Hematopoietic multipotent progenitor cell (in vitro differentiated cells): ENCODE measurements around the gene LYPD4. TPM values are rescaled to one million over a fixed set of nuclear protein-coding genes. Genes with fewer than 3 reads are reported as not detected.

Experiments
- DNase-seq, 3 donors: peaks; one replicate each; pipeline ENCODE4 v3.0.0-alpha.2; 2011 to 2015; ENCODE audit warnings: low read depth in 2 of 3, low spot score in 2 of 3
- total RNA-seq: library from RNA; depleted of rRNA; stranded (reverse); fragments of >200 nt; gene quantifications from one replicate; pipeline ENCODE4 v1.2.3, GENCODE V29; 2012

LYPD4 gene
- total RNA-seq, 1 donor, result not detected

DNA sequence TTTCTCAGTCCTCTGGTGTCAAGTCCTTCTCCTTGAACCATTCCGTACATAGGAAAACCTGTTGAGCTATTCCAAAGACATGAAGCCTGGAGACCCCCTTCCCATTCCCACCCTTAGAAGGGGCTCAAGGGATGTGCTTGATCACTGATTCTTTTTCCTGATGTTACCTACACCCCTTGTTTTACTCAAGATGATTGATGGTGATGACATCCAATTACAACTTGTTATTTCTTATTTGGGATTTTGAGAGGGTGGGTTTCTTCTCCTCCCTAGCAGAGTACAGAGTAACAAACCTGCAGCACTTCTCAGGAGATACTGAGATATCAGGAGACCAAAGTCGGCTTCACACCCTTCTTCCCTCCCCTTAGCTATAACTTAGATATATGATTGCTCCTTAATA, 8.9 kb upstream of the LYPD4 start:
- no peak for DNase-seq

DNA sequence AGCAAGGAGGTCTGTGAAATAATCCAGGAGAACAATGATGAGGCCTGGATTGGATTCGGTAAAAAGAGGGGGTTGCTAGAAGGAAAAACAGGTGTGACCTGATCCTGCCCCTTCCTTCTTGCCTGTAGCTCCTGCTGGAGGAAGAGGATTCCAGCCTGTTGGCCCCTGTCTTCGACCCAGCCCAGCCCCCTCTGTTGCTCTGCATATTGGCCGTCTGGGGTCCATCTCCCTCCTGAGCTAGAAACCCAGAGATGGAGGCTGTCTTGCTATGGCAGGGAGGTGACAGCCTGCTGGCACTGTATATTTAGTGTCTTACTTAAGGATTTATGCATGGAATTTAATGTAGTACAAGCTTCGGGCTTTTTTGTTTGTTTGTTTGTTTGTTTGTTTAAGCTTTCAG, 7.0 kb upstream of the LYPD4 start:
- DNase-seq, result no peak

DNA sequence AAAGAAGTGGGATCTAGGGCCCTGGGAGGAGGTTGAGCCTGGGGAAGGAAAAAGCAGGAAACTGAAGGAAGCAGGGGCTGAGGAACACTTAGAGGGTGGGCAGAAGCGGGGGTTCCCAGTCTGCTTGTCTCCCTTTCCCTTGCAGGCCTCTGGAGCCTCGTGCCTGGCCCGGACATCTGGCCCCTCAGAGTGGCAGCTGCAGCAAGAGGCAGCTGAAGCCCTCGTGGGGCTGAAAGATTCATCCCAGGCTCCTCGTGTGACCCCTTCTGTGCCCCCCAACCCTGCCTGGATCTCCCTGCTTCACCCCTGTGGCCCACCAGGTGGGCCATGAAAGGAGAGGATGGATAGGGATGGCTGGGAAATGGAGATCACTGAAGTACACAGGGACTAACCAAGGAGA, 5.9 kb upstream of the LYPD4 start:
- DNase-seq, result no peak

DNA sequence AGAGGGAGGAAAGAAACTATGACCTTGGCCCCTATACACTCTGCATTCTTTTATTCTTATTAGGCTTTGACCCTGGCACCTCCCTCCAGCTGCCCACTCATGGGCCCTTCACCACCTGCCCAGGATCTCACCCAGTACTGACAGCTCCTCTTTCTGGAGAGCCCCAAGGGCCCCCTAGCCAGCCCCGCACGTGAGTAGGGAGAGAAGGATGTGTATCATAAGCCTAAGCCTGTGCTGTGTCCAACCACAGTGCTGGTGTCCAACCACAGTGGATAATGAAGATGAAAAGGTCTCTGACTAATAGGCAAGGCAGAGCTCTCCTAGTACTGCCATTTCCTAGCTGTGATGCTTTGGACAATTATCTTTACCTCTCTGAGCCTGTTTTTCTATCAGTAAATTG, 4.6 kb upstream of the LYPD4 start:
- no peak for DNase-seq

DNA sequence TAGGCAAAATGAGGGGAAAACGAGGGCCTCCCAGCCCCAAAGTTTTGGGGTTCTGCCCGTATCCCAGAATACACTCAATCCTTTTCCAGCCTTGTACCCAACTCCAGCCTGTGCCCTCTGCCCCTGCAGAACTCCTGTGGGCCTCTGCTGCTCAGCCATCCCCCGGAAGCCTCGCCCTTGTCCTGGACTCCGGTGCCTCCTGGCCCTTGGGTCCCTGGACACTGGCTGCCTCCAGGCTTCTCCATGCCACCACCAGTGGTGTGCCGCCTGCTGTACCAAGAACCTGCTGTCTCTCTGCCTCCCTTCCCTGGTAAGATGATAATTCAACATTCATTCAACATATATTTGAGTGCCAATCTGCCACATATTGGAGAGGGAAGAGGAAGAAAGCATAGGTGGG, 4.2 kb upstream of the LYPD4 start:
- DNase-seq, result no peak

DNA sequence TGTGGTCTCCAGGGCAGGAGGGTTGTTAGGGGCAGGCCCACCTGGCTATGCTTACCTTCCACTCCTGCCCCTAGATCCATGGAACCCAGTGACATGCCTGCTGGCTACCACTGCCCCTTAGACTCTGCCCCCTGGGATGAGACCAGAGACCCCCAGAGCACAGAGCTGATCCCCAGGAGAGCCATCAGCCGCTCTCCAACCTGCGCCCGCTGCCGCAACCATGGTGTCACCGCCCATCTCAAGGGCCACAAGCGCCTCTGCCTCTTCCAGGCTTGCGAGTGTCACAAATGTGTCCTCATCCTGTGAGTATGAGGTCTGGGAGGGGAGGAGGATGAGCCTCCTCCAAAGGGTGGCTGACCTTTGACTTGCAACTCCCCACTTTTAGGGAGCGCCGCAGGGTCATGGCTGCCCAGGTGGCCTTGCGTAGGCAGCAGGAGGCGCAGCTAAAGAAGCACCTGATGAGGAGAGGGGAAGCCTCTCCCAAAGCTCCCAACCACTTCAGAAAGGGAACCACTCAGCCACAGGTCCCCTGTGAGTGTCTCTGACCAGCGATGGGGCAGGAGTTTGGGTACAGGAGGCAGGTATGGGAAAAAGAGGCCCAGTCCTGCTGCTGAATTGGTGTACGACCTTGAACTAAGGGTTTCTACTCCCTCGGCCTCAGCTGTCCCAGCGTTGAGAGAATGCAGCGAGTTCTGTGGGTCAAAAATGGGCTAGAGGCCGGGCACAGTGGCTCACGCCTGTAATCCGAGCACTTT, 3.0 kb upstream of the LYPD4 start:
- no peak for DNase-seq

DNA sequence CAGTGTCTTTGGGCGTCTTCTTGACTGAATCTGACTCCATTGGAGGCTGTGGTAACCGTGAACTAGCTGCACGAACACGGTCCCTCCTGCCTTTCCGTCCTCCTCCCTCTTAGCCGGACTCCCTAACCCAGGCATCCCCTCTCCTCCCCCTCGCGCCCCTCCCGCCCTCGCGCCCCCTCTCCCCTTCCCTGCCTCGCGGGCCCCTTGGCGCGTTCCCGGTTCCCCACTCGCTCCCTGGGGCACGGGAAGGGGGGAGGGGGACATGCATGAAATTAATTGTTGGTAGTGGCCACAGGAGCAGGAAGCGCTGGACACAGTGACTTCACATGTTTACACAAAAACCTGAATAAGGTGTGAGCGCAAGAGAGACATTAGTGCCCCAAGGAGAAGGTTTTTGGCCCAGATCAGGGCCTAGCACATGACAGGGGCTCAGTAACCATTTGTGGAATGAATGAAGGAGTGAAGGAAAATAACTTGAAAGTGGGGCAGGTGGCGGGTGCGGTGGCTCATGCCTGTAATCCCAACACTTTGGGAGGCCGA, 638 bp upstream of the LYPD4 start:
- no peak for DNase-seq

DNA sequence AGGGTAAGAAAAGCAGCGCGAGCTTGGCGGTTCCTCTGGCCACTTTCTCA, 343 bp upstream of the LYPD4 start, which contains the start of gene DMRTC2:
DMRTC2 (plus strand) TSS at position 42 of the 50 bp plus-strand sequence. CDS start 2,387 bp downstream, outside the sequence.
- no peak for DNase-seq

DNA sequence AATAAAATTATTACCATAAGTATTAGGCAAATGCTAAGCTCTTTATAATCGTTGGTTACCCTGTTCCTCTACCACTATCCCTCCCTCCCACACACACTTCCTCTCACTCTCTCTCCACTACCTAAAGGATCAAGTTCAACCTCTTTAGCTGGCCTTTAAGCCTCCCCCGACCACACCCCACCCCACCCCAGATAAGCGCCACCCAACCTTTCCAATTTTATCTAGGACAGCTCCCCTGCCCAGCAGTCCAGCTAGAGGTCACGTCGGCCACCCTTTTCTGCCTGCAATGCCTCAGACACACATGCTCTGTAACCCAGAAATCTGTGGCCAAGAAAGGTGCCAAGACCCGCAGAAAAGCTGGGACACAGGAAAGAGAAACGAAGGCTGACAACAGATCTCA, 1.1 kb downstream of the LYPD4 start:
- no peak for DNase-seq

DNA sequence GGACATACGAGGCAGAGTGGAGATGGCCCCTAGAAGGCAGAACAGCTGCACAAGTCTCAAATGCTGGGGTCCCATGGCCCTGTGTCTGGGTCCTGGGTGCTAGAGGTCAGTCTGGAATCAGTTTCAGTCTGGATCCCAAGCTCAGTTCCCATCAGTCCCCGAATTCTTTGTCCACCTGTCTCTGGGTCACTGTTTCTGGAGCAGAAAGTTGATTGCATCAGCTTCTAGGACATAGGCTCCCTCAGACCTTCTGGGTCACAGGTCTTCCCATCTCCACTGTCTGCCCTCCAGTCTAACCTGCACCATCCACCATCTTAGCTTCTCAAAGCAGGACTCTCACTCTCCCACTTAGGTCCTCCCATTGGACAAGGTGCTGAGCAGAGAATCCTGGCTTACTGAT, 5.3 kb downstream of the LYPD4 start:
- no peak for DNase-seq

DNA sequence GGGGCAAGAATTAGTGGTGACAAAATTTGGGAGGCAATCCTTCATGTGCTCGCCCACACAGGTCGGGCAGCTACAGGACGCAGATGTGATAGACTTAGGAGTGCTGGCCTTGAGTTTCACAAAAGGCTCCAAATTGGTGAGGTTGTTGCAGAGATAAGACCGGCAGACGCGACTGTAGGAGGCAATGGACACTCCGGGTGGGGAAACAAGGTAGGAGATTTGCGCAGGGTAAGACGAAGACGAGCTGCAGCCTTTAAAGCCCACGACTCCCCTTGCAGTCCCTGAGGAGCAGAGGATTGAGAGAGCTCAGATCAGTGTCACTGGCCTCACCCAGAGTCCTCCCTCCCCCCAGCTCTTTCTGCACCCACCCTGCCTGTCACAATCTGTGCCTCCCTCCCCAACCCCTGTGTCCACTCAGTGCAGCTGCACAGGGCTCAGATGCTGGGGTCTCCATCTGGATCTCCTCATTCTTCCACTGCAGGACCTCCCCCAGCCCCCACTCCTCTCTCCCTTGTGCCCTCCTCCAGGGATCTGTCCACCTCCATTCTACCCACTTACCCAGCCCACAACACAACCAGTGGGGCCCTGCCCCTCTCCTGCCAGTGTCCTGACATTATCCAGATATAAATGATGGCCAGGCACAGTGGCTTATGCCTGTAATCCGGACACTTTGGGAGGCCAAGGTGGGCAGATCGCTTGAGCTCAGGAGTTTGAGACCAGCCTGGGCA, 6.3 kb downstream of the LYPD4 start:
- no peak for DNase-seq

DNA sequence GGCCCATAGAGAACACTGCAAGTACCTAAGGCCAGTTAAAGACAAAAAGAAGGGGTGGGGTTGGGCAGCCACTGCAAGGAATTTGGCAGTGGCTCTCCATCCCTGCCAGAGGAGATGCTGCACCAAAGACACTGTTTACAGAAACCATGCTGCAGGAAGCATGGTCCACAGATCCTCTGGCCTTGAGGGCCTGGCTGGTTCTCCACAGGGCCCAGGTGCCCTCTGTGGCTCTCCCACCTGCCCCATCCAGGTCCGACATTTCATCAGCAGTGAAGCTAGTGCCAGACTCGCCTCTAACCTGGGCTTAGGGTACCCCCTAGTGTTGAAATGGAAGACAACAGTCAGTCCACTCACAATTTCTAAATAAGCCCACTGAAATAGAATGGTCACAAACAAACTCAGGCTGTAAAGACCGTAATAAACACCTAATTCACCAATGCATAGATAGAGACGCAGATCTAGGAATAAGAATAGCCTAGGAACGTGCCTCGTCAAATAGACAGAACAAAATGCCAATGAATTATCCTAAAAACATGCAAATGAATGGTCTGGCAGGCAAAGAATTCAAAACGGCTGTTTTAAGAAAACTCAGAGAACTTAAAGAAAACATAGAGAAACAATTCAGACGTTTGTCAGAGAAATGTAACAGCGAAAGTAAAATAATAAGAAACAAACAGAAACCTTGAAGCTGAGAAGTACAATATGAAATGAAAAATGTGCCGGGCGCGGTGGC, 23.3 kb downstream of the LYPD4 start:
- DNase-seq, result peak; percentile 16 to 86 (median 65)

DNA sequence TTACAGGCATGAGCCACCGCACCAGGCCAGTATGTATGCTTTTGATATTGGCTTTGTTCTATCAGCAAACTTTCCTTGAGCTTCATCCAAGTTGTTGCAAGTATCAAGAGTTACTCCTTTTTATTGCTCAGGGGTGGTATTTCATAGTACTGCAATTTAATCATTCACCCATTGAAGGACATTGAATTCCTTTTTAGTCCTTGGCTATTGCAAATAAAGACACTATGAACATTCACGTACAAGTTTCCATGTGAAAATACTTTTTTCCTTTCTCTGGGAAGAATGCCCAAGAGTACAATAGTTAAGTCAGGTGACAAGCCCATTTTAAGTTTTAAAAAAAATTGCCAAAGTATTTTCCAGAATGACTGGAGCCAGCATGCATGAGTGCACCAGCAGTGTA, 27.7 kb downstream of the LYPD4 start:
- DNase-seq, result no peak

DNA sequence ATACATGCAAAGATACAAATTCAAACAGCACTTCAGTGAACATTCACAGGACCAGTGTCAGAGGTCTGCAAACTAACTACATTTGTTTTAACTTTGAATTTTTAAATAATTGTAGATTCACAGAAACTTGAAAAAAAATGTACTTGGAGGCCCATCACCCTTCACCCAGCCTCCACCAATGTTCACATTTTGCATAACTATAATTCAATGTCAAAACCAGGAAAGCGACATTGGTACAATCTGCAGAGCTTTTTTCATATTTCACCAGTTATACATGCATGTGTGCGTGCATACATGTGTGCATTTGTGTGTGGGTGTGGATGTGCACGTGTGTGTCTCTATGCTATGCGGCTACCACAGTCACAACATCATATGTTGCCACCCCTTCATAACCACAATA, 29.2 kb downstream of the LYPD4 start:
- DNase-seq, result no peak

DNA sequence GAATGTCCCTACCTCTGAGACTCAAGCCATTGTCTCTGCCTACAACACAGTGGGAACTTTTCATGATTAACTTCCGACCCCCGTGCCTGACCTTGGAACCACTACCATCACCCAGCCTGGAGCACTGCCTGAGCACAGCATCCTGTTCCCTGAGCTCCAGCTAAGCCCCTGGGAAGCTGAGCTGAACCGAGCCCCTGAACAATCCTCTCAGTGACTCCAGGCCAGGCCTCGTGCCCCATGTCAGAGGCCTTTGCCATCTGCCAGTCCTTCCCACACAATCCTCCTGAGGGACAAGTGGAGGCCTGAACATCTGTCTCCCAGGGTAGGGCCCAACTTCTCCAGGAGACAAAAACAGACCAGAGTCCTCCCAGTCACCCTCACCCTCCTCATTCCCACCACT, 30.6 kb downstream of the LYPD4 start:
- no peak for DNase-seq

DNA sequence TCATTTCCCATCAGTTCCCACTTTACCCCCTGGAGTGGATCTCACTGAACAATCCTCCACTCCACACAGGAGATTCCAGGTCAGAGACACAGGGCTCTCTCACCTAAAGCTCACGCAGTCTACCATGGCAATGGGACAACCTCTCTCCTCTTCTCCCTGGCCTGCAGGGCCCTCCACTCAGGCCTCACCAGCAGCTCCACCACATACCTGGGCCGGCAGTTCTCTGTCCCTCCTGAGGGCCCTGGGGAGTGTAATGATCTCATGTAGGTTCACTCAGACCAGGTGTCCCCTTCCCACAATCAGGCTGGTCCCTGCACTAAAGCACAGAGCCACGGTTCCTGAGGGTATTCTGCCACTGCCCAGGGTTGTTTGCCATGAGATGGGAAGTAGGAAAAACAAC, 32.5 kb downstream of the LYPD4 start:
- DNase-seq, result no peak

DNA sequence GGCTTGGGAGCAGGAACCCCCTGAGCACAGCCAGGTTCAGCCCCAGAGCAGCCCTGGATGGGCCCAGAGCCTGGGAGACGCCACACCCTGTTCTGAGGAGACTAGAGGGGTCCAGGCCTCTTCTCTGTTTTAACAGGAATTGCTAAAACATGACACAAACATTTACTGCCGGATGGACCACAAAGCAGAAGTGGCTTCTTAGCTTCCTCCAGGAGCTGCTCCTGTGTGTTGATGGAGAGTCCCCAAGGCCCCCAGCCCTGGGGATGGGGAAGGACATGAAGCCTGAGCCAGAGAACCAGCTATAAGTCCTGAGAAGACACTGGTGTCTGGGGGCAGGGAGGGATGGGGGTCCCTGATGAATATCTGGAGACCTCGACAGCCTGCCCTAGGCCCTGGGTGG, 33.4 kb downstream of the LYPD4 start:
- DNase-seq, result peak in 2 of 3 donors; percentile 77 to 81

DNA sequence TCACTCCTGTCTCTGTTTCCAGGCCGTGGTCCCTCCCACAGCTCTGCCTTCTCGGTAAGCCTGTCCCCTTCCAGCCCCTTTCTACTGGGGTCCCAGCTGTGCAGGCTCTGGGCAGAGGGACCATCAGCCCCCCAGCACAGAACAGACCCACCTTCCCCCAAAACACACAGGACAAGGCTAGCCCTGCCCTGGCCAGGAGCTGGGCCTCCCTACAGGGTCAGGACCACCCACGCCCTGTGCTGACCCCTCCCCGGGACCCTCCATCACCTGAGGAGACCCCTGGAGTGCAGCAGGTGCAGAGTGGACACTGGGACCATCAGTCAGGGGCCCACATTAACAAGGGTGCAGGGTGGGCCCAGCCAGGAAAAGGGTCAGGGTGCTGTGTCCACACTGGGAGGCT, 34.2 kb downstream of the LYPD4 start:
- DNase-seq, result no peak

DNA sequence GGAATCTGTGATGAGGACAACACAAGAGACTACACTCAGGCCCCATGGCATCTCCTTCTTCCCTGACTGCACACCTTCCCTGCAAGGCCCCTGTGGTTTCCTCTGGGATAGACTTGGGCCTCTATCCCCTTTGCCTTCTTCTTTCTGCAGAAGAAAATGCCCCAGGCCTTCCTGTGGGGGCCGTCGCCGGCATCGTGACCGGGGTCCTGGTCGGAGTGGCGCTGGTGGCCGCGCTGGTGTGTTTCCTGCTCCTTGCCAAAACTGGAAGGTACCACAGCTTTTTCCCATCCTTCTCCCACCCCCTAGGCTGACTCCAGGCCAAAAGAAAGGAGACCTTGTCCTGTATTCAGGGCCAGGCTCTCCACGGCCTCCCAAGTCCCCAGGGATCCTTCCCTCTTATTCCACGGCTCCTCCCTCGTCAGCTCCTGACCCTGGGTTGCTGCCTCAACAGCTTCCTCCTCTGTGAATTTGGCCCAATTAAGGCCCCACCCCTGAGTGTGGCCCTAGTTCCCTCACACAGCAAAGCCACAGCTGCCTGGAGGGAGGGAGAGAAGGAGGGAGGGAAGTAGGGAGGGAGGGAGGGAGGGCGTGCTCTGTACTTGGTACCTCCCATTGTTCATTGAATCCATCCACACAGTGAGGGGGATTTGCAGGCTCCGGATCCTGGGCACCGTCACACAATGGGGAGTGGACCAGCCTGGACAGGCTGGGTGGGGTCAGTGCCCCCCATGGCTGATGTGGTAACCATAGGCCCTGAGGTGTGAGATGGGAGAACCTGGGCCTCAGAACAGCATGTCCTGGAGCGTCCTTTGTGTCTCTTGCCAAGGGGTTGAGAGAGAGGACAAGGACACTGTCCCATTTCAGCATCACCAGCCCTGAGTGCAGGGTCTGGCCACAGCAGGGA, 35.6 kb downstream of the LYPD4 start:
- peak in 2 of 3 donors; percentile 61 to 70 for DNase-seq

DNA sequence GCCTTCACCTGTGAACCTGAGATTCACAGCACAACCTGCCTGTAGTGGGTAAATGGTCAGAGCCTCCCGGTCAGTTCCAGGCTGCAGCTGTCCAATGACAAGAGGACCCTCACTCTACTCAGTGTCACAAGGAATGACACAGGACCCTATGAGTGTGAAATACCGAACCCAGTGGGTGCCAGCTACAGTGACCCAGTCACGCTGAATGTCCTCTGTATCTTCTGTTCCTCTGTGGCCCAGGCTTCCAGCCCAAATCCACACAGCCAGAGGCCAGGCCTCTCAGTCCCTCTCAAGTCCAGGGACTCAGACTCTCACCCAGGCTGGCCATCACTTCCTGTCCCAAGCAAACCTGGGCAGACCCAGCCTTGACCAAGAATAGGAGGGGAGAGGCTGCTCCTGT, 37.3 kb downstream of the LYPD4 start:
- no peak for DNase-seq

DNA sequence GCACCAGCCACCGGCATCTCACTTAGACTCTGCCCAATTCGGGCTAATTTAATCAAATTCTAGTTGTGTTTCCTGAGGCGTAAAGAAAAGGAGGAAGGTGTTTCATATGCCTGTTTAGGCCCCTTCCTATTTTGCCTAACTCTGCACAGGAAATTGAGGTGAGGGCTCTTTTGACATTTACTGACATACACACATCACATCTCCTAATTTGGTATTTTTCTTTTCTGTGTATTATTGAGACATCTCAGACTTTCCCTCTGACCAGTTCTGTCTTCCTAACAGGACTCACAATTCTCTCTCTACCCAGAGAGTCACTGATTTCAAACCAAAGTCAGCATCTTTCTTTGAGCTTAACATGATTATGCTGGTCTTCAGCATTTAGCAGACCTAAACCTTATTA, 40.1 kb downstream of the LYPD4 start:
- no peak for DNase-seq
